ENCODE results near the gene AZU1. TPM values are rescaled to one million over a fixed set of nuclear protein-coding genes. Genes with fewer than 3 reads are reported as not detected.
A peak's percentile ranks its signal among the peaks of the same experiment; 100 is the strongest.
"Not testable (repeated sequence)": the region's sequence is repeated elsewhere in the genome, so short reads cannot be mapped to it uniquely, and the experiment has no call there.

AZU1 gene
- total and polyA plus RNA-seq, 2 of the 8 experiments (the other 6 are each of a cell fraction or from before 2014, with no cell fraction given): 0.80 to 1.3 TPM

DNA sequence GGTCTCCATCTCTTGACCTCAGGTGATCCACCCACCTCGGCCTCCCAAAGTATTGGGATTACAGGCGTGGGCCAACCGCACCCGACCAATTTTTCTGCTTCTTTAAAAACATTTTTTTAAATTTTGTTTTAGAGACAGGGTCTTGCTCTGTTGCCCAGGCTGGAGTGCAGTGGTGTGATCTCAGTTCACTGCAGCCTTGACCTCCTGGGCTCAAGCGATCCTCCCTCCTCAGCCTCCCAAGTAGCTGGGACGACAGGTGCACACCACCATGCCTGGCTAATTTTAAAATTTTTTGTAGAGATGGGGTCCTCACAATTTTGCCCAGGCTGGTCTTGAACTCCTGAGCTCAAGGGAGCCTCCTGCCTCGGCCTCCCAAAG, 15.2 kb downstream of the AZU1 start:
- not testable (repeated sequence) for H2BK12ac ChIP-seq (ENCODE audit: low read depth, low read length); H3K4me1 ChIP-seq (replicated peaks in 1 of 4; ENCODE audit: control insufficient read depth in 3 of 4, insufficient read depth in 4 of 4, low read length in 3 of 4); H2BK15ac ChIP-seq (ENCODE audit: low read length); H2AK5ac ChIP-seq (ENCODE audit: low read depth, low read length); H4K5ac ChIP-seq (ENCODE audit: insufficient read length, low read depth, low read length); H3K14ac ChIP-seq (ENCODE audit: insufficient read length); H4K8ac ChIP-seq (ENCODE audit: extremely low read depth, insufficient read depth, low read length); H2BK120ac ChIP-seq (replicated peaks; ENCODE audit: low read depth, low read length); H4K91ac ChIP-seq (replicated peaks; ENCODE audit: insufficient read length, low read length); FAIRE-seq; H2AFZ ChIP-seq (ENCODE audit: low read length); H3K18ac ChIP-seq (ENCODE audit: extremely low read depth, low read length); H4K20me1 ChIP-seq (replicated peaks in 1 of 2; ENCODE audit: control insufficient read depth in 1 of 2, insufficient read depth in 2 of 2, low read length in 2 of 2); H3K23me2 ChIP-seq (ENCODE audit: low read depth, low read length); H3K56ac ChIP-seq (replicated peaks; ENCODE audit: insufficient read length, low read depth, low read length); H3K79me1 ChIP-seq (ENCODE audit: low read depth, low read length); H3K9ac ChIP-seq (replicated peaks in 1 of 4; ENCODE audit: extremely low read depth in 1 of 4, low read depth in 3 of 4, low read length in 3 of 4); H2BK20ac ChIP-seq (ENCODE audit: low read length); H3K23ac ChIP-seq (ENCODE audit: insufficient read length); H3K79me2 ChIP-seq (ENCODE audit: control insufficient read depth in 1 of 2, insufficient read depth in 2 of 2, low read length in 2 of 2); H3K27ac ChIP-seq (ENCODE audit: low read depth, low read length); DNase-seq (ENCODE audit: low read depth in 1 of 2, low spot score in 2 of 2); H3K4ac ChIP-seq (replicated peaks; ENCODE audit: insufficient read length, low read depth, low read length); H3K36me3 ChIP-seq (ENCODE audit: control insufficient read depth in 2 of 4, insufficient read depth in 4 of 4, low read length in 3 of 4); H3K9me3 ChIP-seq (ENCODE audit: insufficient read depth in 2 of 2, low read depth in 1 of 2, low read length in 1 of 2); H2BK5ac ChIP-seq (ENCODE audit: low read depth, low read length)
- Histone ChIP-seq H3K4me2 (ENCODE audit: insufficient read depth in 1 of 2, low read depth in 2 of 2, low read length in 2 of 2) (peak overlapping the region in 1 of 2 experiments; percentile 84; a peak in 1 of 4 replicates), H3K4me3 (ENCODE audit: extremely low read depth in 1 of 4, insufficient read depth in 2 of 4, low read depth in 3 of 4, low read length in 4 of 4) (peak overlapping the region in 1 of 4 experiments; percentile 53; a peak in 1 of 8 replicates), H3K27me3 (replicated peaks in 1 of 4; ENCODE audit: control insufficient read depth in 3 of 4, extremely low read depth in 1 of 4, insufficient read depth in 3 of 4, low read length in 3 of 4) (peaks cover 7 to 21% (median 16%) of the 10 kb centered on the region in 4 experiments)
- ChIA-PET CTCF (ENCODE audit: partially characterized antibody) (interaction anchor here (1.0 to 1.3 kb wide), 3 partner anchors 13 to 73 kb away, joined by 3 to 4 read pairs (median 3); no protein-coding TSS in a partner anchor), POLR2A (ENCODE audit: partially characterized antibody) (interaction anchor here (0.6 to 5.4 kb wide), 8 partner anchors 8 to 58 kb away, joined by 3 to 30 read pairs (median 4); no protein-coding TSS in a partner anchor)
- 81% methylated on average over 7 of the region's 7 CpGs; no CpG with 5 or more reads in 1 of the 2 experiments for WGBS, 2 experiments (ENCODE audit: extremely low coverage in 1 of 2, insufficient coverage in 1 of 2, insufficient read length in 1 of 2, insufficient replicate concordance in 2 of 2, low coverage in 1 of 2, low lambda C conversion rate in 2 of 2, missing lambda C conversion rate in 1 of 2)
